Heart right ventricle (tissue), 16 donors: ENCODE data around the gene EBF3. TPM values are rescaled to one million over a fixed set of nuclear protein-coding genes. Genes with fewer than 3 reads are reported as not detected.

Source experiments
- ATAC-seq, 8 donors: fragments of 200-7000 bp; cut with Tn5 transposase; one replicate each; pipeline ENCODE4 v1.9.1; 2020; ENCODE audit warnings: mild to moderate bottlenecking in 8 of 8, moderate library complexity in 8 of 8, moderate number of reproducible peaks in 1 of 8
- DNase-seq, 2 donors: peaks; one replicate each; pipeline ENCODE4 v3.0.0-alpha.2; 2020
- H3K27ac ChIP-seq, 10 donors: fragments of 200-600 bp; sonication (generic) in 2 of 10; one replicate each; pipeline versions ENCODE4 v1.5.0 to v1.8.0; 2020 to 2022; ENCODE audit warnings: mild to moderate bottlenecking in 3 of 10
- H3K27me3 ChIP-seq, 7 donors: fragments of 200-600 bp; one replicate each; pipeline ENCODE4 v1.8.0; 2021 to 2022; ENCODE audit warnings: mild to moderate bottlenecking in 2 of 7
- H3K36me3 ChIP-seq, 9 donors: fragments of 200-600 bp; sonication (generic) in 1 of 9; one replicate each; pipeline versions ENCODE4 v1.5.0 to v1.8.0; 2020 to 2022; ENCODE audit warnings: mild to moderate bottlenecking in 2 of 9
- H3K4me1 ChIP-seq, 9 donors: fragments of 200-600 bp; sonication (generic) in 1 of 9; one replicate each; pipeline versions ENCODE4 v1.5.0 to v1.8.0; 2020 to 2022; ENCODE audit warnings: mild to moderate bottlenecking in 4 of 9
- H3K4me3 ChIP-seq, 10 donors: fragments of 200-600 bp; sonication (generic) in 2 of 10; one replicate each; pipeline versions ENCODE4 v1.5.0 to v1.8.0; 2020 to 2022; ENCODE audit warnings: mild to moderate bottlenecking in 7 of 10, moderate library complexity in 2 of 10
- H3K9me3 ChIP-seq, 11 donors: fragments of 200-600 bp in 10 of 11; sonication (generic) in 2 of 11; one replicate each; pipeline versions ENCODE4 v1.5.0 to v1.8.0; 2013 to 2022; ENCODE audit warnings: mild to moderate bottlenecking in 2 of 11, control low read depth in 1 of 11, moderate library complexity in 1 of 11
- CTCF ChIP-seq, 9 donors: fragments of 200-600 bp; sonication (generic) in 2 of 9; IDR thresholded peaks; one replicate each; pipeline versions ENCODE4 v1.5.0 to v1.8.0; 2021 to 2022; ENCODE audit warnings: antibody characterized with exemption in 9 of 9, mild to moderate bottlenecking in 5 of 9, moderate library complexity in 1 of 9
- WGBS, 2 donors: extraction: QIAGEN DNeasy Blood & Tissue Kit; methylation state at CpG; one replicate each; pipeline ENCODE4 v1.1.7; 2013; ENCODE audit warnings: inconsistent platforms in 1 of 2; 5-methylcytosine and 5-hydroxymethylcytosine counted together
- intact Hi-C, 10 donors: fragments of 100-400 bp; cut with DNase I; formaldehyde crosslinking; loops; one replicate each; pipeline versions ENCODE4 v1.11.1 to v1.14.2; 2022
- polyA plus RNA-seq, 2 donors: library from polyadenylated mRNA; stranded (reverse); fragments of 200-250 nt; gene quantifications; one replicate each; pipeline ENCODE4 v1.2.3, GENCODE V29; 2013
- total RNA-seq, 10 donors: library from RNA; stranded (reverse); fragmentation: NEBNext Ultra II Directional in 3 of 10; extraction: Animal tissue kit (Norgen Biotek cat#: 25700) in 3 of 10; gene quantifications; one replicate each; pipeline versions ENCODE4 v1.2.1 to v1.2.4, GENCODE V29; 2021 to 2023
- donor health status: Arrhythmogenic right ventricular cardiomyopathy.
- donor health status: ischemic (EF 13 %, LVEDD 7.1; RV severe dilation, severe dysfunction).
- donor health status: healthy with polysubstance abuse.
- donor health status: DM: no; HTN: yes; CAD: no.
- donor health status: DM: no; HTN: no; CAD: no.
- donor health status: ischemic (EF 25% LVEDD 6.9; RV normal size, moderate dysfunction).
- donor health status: ischemic (EF 25% LVEDD 5.7; RV mildly dilated, moderate dysfunction).
- donor health status: healthy.
- donor health status: DM: yes; HTN: yes; CAD: no.
- donor health status: Ischemic cardiomyopathy.
- donor health status: ischemic (EF 35%, LVEDD 5.7; RV mildly dilated, moderate dysfunction).
- donor health status: nonischemic (EF 11% LVEDD 7.7; RV severe dilation, severe dysfunction).
- donor health status: DM: yes; HTN: yes; CAD: no.
- donor health status: PGD.
- donor health status: ischemic (EF 29% LVEDD 5.4; RV normal size, mild dysfunction).
- donor health status: nonischemic (EF 23%, LVEDD 6.1; RV moderate dilation, normal function).

EBF3 gene
- total and polyA plus RNA-seq, 12 donors, result 3.9 to 12.2 (median 5.6) TPM

DNA sequence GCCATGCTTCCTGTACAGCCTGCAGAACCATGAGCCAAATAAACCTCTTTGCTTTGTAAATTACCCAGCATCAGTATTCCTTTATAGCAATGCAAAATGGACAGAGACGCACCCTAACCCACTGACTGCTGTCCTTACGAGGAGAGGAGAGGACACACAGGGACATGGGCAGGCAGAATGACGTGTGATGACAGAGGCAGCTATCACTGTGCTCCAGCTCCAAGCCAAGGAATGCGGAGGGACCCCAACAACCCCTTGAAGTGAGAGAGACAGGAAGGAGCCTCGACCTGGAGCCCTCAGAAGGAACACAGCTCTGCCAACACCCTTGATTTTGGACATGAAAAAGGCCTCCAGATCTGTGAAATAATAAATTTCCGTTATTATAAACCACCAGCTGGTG is 46.6 kb upstream of the EBF3 start:
- whole genome bisulfite sequencing, 2 donors, result 70 to 73% methylated on average over 6 of the region's 6 CpGs
- no peak overlapping the region for H3K27ac ChIP-seq
- H3K27me3 ChIP-seq, result peaks cover 0 to 51% (median 19%) of the 10 kb centered on the region in 7 donors
- no peak overlapping the region for H3K4me3 ChIP-seq
- no peaks in the 10 kb centered on the region for H3K4me1 ChIP-seq
- no peak for TF ChIP-seq CTCF (IDR thresholded peaks at IDR 0.05)
- intact Hi-C loops, result no loop called here
- H3K36me3 ChIP-seq, result no peaks in the 10 kb centered on the region
- ATAC-seq, result no peak
- H3K9me3 ChIP-seq, result peaks cover 0 to 1% (median 0%) of the 10 kb centered on the region in 11 donors
- no peak for DNase-seq

GRCh38 chr10:130009228-130009627 is 45.2 kb upstream of the EBF3 start:
- no peak for DNase-seq
- Histone ChIP-seq H3K4me1 (no peaks in the 10 kb centered on the region), H3K4me3 (no peak overlapping the region), H3K27me3 (peaks cover 0 to 57% (median 17%) of the 10 kb centered on the region in 7 donors), H3K27ac (no peak overlapping the region), H3K36me3 (no peaks in the 10 kb centered on the region), H3K9me3 (peaks cover 0 to 13% (median 0%) of the 10 kb centered on the region in 11 donors)
- intact Hi-C loops, result no loop called here
- TF ChIP-seq CTCF (IDR thresholded peaks at IDR 0.05), result no peak
- WGBS, 2 donors, result 87 to 90% methylated on average over 9 of the region's 9 CpGs
- no peak for ATAC-seq

DNA sequence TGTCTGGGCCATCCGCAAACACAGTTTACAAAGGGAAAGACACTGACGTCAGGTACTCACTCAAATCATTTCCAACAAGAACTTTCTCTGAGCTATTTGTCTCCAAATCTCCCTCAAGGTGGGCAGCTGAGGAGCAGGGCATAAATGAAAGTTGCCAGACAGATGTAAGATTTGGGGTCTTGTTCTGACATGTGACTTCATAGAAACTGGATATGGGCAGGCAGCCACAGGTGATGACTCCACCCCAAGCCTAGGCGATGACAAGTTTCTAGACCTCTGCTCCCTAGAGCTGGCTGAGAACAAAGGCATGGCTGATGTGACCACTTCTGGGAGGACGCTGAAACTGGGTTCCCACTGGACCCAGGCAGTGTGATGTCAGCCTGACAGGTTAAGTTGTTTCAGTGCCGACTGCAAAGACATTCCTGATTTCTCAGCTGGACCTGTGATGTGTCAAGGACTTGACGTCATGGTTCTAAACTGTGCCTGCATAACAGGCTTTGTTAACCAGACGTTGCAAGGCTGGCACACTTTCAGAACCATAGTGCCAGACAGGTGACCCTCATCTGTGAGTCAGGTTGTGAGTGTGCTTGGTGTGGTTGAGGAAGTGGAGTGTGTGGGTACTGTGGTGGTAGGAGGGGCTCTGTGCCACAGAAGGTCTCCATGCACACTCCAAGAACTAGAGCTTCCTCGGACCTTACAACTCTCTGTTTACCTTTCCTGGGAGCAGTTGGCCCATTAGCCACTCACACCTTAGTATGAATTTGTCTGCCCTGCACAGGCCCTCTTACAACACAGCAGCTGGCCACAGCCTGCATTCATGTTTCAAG is 39.9 kb upstream of the EBF3 start:
- H3K36me3 ChIP-seq, result no peaks in the 10 kb centered on the region
- ATAC-seq (no peak), DNase-seq (no peak)
- H3K27me3 ChIP-seq, result peaks cover 0 to 34% (median 19%) of the 10 kb centered on the region in 7 donors
- H3K27ac ChIP-seq, result no peak overlapping the region
- no peak overlapping the region for H3K4me3 ChIP-seq
- H3K4me1 ChIP-seq, result no peaks in the 10 kb centered on the region
- no peak for TF ChIP-seq CTCF (IDR thresholded peaks at IDR 0.05)
- intact Hi-C loops, result no loop called here
- WGBS, 2 donors, result 65% methylated on average over 8 of the region's 8 CpGs
- peaks cover 0 to 23% (median 3%) of the 10 kb centered on the region in 11 donors for H3K9me3 ChIP-seq

DNA sequence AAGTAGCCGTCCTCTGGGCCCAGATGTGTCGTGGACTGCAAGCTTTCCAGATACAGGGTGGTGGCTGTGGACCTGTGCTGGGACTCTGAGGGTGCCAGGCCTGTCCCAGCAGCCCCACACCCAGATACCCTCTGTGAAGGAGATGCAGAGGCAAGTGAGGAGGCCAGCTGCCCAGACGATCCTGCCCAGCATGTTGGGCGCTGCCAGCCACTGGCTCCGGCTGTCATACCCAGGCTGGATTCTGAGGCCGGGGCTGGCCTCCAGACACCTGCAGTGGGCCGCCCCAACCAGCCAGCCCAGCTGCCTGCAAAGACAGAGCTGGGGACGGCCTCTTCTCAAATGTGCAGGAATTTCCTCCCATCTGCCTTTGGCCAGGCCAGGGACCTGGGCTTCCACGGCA is 39.1 kb upstream of the EBF3 start:
- ATAC-seq (no peak), DNase-seq (no peak)
- Histone ChIP-seq H3K36me3 (no peaks in the 10 kb centered on the region), H3K27ac (no peak overlapping the region), H3K27me3 (peaks cover 0 to 34% (median 19%) of the 10 kb centered on the region in 7 donors), H3K4me1 (no peaks in the 10 kb centered on the region), H3K4me3 (no peak overlapping the region), H3K9me3 (peaks cover 0 to 23% (median 3%) of the 10 kb centered on the region in 11 donors)
- 82 to 83% methylated on average over 9 of the region's 9 CpGs for WGBS, 2 donors
- intact Hi-C loops, result no loop called here
- TF ChIP-seq CTCF (IDR thresholded peaks at IDR 0.05), result no peak
